ENCODE data around the gene ABR.
A peak's percentile ranks its signal among the peaks of the same experiment; 100 is the strongest.
"Not testable (repeated sequence)": the region's sequence is repeated elsewhere in the genome, so short reads cannot be mapped to it uniquely, and the experiment has no call there.

ABR gene

DNA sequence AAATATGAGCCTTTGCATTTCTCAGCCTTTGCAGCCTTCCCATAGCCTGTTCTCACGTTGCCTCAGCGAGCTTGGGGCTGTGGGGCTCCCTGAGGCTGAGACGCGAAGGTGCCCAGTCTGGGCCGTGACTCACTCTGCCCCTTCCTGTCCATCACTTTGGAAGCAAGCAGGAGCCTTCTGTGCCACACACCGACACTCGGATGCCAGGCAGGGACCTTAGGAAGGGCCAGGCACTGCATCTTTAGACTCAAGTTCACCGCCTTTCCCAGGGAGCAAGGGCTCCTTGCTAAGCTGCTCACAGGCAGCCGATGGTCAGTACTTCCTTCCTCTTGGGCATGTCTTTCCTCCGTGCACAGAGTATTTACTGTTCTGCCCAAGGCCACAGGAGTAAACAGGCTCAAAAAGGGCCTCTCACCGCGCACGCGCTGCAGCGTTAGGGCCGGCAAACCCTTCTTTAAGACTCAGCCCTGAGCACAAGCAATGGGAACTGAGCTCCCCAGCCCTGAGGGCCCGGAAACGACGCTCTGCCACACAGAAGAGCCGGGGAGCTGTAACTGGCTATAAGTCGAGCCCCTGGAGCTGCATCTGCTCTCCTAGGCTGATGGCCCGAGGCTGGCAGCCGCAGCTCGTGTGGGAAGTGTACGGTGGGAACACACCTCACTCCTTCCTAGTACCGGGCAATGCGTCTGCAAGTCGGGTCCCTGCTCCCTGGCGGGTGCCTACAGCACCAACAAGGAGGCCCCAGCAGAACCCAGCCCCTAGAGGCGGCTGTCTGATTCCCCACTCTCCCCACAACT, 175.6 kb downstream of the ABR start:
- DNase-seq: no peak

DNA sequence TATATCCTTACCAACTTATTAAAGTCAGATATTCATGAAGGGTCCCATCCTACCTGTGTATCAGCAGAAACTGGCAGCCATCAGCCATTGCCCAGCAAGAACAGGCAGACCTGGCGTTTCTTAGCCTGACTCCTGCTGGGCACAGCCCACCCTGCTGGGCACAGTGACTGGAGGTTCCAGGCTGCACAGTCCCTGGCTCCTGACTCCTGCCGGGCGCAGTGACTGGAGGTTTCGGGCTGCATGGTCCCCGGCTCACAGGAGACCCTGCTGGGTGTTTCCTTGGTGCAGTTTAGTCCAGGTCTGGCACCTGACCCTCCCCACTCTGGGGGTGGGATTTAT, 176.2 kb downstream of the ABR start:
- no peak for DNase-seq

DNA sequence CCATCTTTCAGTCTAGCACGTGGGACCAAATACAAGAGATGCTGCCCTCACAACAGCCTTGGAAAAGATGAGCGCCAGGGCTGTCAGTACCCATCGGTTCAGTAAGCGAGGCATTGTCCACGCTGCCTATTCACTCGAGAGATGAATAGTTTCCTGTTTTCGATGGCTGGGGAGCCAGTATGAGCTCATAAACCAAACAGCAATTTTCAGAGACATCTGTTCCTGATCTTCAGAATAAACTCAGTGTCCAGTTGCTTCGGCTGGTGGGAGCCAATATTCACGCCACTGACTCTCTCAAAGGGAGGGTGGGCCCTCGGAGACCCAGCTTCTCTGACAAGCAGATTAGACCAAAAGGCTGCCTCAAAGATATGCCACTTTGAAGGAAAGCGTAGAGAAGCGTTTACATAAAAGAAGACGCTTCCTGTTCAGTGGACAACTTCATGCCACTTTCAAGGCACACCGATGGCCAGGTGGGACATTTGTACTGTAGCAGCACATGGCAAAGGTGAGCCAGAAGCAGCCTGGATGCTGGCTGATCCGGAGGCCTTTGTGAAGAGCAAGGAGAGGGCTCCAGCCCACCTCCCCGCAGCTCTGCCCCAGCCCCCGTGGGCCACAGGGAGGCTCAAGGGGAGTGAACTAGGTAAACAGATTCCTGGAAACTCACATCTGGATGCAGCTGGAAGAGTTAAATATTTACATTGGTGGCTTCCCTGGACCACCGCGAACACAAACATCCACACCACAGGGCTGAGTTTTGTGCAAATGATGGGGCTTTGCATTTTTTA, 176.8 kb downstream of the ABR start:
- DNase-seq: no peak

DNA sequence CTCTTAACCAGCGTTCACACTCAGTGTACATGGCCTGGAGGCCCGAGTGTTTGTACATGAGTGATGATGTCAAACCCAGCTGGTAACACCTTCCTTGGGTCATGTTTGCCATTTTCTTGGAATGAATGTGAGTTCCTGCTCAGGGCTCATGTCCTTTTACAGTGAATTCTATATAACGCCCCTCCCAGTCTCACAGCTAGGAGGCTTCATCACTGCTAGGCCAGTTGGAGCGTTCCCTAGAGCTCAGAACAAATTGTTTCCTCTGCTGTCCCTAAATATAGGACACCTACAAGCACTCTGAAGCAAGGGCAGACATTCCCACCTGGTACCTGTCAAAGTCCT, 177.4 kb downstream of the ABR start:
- no peak for DNase-seq

DNA sequence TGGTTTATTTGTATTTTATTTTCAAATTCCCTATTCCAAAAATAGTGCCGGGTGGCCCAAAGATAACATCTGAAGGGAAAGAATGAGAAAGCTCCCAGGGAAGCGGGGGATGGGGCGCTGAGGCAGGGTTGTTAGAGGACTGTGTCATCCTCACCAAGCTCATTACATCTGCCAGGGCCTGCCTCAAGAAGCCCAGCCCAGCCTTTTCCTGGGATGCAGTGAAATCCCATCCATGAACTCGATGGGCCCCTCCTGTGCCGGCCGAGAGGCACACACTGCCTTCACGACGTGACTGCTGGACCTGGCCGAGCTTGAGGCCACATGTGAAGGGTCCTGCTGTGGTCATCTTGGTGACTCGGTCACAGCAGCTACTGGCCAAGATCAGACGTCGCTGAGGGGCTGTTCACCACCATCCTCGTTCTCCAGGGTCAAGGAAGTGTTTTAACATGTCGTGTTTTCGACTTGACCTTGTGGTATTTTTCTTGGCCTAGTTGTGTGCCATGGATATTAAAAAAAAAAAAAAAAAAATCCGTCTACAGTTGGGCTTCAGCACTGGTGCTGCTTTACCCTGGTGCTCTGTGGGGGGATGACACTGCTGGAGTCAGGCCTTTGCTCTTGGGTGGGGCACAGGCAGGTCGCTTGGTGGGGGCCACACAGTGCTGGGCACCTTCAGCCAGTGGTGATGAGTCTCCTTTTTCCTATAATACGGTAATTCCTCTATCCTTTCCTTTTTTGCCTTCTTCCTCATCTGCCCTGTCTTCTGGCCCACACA, 178.0 kb downstream of the ABR start:
- no peak for DNase-seq

DNA sequence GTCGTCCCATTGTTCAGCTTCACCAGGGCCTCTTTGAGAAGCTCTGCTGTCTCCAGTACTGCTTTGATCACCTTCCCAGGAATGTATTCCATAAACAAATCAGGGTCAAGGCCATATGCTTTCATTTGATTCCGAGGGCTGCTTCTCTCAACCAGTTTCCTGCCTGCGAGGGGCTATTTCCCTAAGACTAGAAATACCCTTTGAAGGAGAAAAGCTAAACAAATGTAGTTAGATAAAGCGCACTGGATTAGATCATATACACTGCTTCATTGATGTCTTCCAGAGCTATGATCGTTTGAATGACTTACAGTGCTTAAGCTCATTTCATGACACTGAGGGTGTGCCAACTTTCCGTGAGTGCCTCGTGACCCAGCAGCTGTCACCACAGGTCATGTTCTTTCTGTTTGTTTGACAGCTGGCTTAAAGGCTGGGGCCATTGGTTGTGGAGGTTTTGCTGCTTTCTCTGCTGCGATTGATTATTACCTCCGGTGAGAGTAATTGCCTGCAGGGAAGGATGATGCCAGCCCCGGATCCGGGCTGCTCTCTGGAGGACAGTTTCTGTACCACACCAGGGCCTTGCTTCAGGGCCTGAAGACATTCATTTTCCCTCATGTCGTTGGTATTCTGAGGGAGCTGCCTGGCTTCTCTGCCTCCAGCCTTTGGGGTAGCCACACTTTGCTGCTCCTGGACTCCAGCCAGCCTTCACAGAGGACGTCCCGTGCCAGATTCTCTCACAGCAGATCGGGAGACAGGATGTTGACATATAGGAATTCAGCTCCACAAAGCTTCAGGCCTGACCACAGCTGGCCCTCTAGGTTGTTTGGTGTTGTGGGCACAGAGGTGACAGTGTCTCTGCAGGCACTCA, 179.0 kb downstream of the ABR start:
- no peak for DNase-seq

DNA sequence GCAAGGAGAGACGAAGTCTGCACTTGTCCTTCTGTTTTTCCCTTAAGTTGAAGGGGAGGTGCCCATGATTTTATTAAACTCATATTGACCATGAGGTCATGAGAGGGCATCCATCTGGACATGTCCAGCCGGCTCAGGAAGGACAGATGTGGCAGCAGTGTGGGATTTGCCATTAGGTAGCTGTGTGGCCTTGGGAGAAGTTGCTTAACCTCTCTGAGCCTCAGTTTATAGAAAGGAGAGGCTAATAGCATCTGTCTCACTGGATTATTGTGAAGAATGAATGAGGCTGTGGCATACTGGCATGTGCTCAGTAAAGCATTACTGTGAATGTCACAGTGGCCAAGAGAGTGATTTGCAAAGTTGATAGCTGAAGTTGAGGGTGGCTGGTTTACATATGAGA, 181.7 kb downstream of the ABR start:
- DNase-seq: no peak

DNA sequence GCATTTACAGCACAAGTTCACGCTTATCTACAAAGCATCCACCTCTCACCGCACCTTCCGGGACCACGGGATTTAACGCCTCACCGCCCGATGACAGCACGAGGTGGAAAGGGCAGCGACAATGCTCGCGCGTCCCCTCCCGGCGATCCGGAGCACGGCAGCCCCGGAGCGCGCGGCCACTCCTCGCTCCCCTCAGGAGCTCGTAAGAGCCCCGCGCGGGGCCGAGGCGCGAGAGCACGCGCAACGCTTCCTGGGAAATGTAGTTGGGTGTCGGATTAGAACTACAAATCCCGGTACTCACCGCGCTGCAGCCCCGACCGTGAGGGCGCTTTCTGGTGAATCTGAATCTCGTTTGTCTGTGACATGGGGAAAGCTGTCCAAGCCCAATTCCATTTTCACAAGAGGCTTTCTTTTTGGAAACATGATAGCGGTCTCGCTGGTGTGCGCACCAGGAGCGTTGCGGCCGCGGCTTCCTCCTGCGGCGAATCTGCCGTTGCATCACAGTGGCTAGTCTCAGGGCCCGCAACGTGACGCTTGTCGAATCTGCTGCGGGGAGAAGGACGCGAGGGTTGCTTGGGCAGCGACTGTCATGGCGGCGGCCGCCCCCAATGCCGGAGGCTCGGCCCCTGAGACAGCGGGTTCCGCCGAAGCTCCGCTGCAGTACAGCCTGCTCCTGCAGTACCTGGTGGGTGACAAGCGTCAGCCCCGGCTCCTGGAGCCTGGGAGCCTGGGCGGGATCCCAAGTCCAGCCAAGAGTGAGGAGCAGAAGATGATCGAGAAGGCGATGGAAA, 183.0 kb downstream of the ABR start, which contains the start of gene TIMM22:
TSS of gene TIMM22 (plus strand) at position 576 of the 791 bp plus-strand sequence. CDS start at position 590, 14 bp downstream.
- peak; percentile 97 for DNase-seq

DNA sequence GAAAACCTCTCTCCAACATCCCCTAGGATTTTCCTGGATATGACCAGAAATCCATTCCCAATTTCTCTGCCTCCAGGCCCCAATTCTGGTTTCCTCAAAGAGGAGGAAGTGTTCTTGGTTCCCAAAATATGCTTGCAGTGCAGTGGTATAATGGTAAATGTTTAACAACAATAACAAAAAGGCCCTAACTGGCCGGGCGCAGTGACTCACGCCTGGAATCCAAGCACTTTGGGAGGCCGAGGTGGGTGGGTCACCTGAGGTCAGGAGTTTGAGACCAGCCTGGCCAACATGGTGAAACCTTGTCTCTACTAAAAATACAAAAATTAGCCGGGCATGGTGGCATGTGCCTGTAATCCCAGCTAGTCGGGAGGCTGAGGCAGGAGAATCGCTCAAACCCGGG, 184.5 kb downstream of the ABR start:
- not testable (repeated sequence) for DNase-seq

DNA sequence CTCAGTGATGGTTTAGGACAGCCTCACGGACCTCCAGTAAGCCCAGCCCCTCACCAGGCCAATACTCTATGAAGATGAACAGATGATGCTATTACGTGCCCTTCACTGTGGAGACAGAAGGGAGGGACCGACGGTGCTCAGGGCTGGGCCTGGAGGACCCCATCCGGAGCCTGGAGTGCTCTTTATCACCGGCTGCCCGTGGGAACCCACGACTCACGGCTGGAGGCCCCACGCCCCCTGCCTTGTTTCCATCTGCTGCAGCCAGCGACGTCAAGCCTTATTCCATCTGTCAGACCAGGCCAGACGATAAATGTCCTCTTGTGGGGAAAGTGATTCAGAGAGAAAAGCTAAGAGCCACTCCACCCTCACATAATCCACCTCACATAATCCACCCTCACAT, 186.8 kb downstream of the ABR start:
- DNase-seq: no peak

DNA sequence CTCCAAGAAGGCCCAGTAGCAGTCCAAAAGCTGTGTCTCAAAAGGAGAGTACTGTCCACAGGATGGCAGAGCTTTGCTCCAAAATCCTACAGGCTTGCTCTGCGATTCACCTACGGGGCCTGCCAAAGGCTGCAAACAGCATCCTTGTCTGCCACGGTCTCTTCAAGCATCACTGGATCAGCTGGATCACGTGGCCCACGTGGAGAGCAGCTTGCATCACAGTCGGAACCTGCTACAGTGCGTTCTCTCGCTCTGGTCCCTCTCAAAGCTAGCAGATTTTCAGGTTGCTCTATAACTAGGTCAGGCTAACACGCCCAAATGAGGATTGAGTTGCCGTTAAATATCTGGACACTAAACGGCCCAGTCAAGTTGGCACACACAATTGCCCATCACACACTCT, 191.2 kb downstream of the ABR start:
- DNase-seq: no peak

DNA sequence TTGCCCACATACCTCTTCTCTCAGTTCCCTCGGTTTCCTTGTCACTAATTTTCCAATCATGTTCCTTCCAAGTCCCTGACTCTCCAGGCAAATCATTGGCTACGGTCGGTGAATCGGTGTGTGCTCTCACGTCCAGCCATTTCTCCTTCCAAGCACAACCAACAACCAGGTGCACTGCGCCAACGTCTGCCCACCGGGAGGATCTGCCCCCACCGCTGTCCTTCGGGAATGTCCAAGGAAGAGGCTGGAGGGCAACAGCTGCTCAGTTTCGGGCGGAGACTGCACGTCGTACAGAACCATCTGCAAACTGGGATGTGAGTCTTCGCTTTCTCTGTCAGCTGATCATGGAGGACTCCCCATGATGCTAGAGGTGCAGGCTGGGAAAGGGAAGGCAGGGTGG, 191.8 kb downstream of the ABR start:
- no peak for DNase-seq

DNA sequence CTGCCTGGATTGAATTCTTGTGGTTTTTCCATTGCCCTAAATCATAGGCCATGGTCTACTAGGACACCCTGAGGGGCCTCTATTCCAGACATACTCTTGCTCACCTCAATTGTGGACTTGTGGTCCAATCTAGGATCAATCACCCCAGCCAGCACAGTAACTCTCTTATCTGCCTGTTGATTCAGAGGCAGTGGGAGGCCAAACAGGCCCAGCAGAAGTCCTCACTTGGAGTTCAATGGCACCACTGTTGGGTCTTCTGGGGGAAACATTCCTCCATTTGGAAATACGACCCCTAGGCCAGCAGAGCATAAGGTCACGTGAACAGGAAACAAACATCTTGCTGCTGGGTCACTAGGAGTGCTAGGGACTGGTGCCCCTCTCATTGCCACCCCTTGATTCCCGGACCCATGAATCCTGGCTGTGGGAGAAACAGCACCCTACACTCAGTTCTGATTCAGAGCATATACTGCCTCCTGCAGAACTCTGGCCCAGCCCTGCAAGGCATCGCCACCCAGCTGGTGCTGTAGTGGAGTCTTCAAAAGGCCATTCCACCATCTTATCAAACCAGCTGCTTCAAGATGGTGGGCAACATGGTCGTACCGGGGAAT, 193.4 kb downstream of the ABR start:
- no peak for DNase-seq

DNA sequence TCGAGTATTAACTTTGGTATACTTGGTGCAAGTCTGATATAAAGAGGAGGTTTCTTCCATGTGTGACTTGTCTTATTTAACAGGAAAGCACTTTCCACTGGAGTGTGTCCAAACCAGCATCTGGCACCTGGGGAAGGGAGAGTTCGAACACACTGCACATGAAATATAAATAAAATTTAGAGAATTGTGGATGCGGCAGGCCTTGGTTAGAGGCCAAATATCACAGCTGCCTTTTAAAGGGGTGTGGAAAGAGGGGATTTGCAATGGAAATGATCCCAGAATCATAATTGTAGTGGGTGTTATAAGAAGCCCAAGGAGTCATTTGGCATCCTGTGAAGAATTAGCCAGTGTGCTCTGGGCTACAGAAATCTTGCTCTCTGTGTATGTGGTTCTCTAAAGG, 195.9 kb downstream of the ABR start:
- DNase-seq: no peak

DNA sequence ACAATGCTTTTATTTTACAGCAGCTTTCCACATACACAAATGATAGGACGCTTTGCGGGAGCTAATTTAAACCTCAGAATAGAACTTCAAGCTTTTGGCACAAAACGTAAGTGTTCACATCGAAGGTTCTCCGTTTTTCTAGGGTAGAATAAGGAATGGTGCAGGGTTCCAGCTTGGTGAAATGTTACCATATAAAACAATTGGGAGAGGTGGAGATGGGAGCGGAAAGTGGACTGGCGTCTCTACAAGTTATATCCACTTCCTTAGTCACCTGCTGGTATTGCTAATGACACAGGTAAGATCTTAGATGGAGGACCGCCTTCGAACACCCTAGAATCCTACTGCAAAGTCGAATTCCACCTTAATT, 198.5 kb downstream of the ABR start:
- DNase-seq: no peak

DNA sequence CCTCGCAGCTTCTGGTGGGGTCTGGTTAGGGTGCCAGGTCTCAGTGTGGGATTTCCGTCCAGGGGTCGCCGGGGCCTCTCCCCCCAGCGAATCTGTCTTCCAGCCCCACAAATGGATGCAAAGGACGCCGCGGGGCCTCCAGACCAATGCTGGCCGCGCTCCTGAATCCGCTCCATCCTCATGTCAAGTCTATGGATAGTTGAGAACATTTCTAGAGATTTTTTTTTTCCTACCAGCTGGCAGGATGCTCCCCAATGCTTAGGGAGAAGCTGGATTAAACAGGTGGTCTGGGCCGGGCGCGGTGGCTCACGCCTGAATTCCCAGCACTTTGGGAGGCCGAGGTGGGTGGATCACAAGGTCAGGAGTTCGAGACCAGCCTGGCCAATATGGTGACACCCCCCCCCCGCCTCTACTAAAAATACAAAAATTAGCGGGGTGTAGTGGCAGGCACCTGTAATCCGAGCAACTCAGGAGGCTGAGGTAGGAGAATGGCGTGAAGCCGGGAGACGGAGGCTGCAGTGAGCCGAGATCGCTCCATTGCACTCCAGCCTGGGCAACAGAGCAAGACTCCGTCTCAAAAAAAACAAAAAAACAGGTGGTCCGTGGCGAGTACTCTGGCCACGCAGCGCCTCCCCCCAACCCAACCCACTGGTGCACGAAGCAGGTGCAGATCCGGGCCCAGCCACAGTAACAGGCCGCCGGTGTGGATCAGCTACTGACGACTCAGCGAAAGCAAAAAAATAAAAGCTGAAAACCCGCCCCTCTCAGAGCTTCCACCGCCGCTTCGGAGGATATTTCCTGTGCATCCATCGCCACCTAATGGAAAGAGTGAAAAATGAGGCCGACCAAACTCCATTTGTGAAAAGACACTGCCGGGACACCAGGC, 199.1 kb downstream of the ABR start:
- DNase-seq: peak; percentile 77

DNA sequence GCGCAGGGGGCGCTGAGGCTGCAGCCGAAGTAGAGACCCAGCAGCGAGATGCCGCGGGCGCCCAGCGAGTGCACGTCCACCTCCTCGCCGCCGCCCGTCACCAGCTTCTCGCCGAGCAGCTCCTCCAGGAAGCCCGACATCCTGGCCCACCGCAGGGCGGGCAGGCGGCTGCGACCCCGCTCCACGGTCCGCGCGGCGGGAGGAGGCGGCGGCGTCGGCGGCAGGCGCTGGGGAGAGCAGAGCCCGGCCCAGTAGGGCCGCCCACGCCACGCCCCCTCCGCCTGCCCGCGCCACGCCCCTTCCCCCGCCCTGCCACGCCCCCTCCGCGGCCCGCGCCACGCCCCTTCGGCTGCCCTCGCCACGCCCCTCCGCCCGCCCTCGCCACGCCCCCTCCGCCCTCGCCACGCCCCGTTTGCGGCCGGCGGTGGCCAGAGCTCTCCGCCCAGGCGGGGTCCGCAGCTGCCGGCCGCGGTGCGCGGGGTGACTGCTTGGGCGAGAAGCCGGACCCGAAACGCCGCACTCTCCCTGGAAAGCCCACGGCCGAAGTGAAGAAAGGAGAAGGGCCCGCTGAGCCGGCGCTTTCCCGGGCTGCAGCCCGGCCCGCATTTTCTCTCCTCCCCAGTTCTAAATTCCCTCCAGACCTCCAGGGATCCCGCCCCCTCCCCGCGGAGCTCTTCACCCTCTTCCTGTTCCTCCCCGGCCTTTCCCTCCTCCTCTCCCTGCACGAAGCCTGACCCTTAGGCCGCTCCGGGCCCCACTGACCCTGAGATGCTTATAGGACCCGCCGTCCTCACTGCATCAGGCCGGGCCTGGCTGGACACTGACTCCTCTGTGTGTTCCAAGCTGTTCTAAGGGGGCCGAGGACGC, 200.0 kb downstream of the ABR start, which contains the start of gene NXN:
TSS of gene NXN (minus strand) at position 238 of the 867 bp plus-strand sequence.
- peak; percentile 68 for DNase-seq

DNA sequence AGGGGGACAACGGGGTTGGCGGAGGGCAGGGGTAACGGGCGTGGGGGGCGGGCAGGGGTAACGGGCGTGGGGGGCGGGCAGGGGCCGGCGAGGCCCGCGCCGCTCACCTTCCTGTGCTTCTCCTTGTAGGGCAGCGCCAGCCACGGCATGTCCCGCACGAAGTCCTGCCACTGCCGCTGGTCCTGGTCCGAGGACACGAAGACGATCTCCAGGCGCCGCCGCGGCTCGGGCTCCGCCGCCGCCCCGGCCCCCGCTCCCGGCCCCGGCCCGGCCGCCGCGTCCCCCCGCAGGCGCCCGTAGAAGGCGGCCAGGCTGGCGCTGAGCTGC, 200.6 kb downstream of the ABR start:
- DNase-seq: no peak
